ENCODE data around the gene DUSP8.

DNA sequence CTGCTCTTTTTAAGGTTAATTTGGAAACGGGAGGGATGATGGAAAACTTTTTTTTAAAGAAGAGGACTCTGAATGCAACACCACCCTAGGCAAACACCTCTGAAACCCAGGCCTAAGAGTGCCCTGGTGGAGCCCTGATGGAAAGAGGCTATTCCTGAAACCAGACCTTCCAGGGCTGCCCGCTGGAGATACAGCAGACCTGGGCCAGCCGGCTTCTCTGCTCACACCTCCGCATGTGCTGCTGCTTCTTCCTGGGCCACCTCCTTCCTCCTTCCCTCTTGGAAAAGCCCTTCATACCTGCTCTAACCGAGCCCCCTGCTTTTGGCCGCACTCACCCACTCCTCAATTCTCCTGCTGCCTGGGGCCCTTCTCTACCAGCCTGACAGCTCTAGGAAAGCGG, 37.9 kb downstream of the DUSP8 start:
- TF ChIP-seq POLR2A (IDR thresholded peaks at IDR 0.05; ENCODE audit: borderline replicate concordance, extremely low read depth, insufficient read depth, insufficient read length) (no peak), EZH2 (IDR thresholded peaks at IDR 0.05) (no peak)
- TF ChIP-seq, protein P1, sequence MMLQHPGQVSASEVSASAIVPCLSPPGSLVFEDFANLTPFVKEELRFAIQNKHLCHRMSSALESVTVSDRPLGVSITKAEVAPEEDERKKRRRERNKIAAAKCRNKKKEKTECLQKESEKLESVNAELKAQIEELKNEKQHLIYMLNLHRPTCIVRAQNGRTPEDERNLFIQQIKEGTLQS (IDR thresholded peaks at IDR 0.05): no peak
- TF ChIP-seq, protein P2, sequence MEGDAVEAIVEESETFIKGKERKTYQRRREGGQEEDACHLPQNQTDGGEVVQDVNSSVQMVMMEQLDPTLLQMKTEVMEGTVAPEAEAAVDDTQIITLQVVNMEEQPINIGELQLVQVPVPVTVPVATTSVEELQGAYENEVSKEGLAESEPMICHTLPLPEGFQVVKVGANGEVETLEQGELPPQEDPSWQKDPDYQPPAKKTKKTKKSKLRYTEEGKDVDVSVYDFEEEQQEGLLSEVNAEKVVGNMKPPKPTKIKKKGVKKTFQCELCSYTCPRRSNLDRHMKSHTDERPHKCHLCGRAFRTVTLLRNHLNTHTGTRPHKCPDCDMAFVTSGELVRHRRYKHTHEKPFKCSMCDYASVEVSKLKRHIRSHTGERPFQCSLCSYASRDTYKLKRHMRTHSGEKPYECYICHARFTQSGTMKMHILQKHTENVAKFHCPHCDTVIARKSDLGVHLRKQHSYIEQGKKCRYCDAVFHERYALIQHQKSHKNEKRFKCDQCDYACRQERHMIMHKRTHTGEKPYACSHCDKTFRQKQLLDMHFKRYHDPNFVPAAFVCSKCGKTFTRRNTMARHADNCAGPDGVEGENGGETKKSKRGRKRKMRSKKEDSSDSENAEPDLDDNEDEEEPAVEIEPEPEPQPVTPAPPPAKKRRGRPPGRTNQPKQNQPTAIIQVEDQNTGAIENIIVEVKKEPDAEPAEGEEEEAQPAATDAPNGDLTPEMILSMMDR (IDR thresholded peaks at IDR 0.05 in 2 of 3, conservative IDR thresholded peaks at IDR 0.05 in 1 of 3; ENCODE audit: borderline replicate concordance in 1 of 3, insufficient read depth in 1 of 3, low read depth in 2 of 3, low read length in 2 of 3): no peak

Measured in HCT116 (cell line).